C4-2B (cell line): ENCODE measurements around the gene SNAPC3.

Source experiments
- ZFX ChIP-seq: fragments of 450-650 bp; IDR thresholded peaks from 2 replicates; pipeline ENCODE4 v1.6.1; 2017
- TF ChIP-seq, protein P1 (sequence below): fragments of 450-650 bp; conservative IDR thresholded peaks from 2 replicates; pipeline ENCODE4 v1.5.1; 2017; ENCODE audit warnings: mild to moderate bottlenecking

DNA sequence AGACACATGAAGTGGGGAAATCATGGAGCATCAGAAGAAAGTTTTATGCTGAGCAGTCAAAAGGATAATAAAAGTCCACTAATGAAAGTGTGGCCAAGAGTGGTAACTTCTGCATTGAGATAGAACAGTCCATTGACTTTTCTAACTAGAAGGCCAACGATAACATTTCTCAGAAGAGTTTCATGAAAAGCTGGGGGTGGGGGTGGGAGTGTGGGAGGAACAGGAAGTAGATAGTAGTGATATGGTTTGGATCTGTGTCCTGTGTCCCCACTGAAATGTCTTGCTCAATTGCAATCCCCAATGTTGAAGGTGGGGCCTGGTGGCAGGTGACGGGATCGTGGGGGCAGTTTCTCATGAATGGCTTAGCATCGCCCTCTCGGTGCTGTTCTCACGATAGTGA, 36.2 kb upstream of the SNAPC3 start:
- TF ChIP-seq, protein P1, sequence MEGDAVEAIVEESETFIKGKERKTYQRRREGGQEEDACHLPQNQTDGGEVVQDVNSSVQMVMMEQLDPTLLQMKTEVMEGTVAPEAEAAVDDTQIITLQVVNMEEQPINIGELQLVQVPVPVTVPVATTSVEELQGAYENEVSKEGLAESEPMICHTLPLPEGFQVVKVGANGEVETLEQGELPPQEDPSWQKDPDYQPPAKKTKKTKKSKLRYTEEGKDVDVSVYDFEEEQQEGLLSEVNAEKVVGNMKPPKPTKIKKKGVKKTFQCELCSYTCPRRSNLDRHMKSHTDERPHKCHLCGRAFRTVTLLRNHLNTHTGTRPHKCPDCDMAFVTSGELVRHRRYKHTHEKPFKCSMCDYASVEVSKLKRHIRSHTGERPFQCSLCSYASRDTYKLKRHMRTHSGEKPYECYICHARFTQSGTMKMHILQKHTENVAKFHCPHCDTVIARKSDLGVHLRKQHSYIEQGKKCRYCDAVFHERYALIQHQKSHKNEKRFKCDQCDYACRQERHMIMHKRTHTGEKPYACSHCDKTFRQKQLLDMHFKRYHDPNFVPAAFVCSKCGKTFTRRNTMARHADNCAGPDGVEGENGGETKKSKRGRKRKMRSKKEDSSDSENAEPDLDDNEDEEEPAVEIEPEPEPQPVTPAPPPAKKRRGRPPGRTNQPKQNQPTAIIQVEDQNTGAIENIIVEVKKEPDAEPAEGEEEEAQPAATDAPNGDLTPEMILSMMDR = no peak
- TF ChIP-seq ZFX = no peak
